Coronary artery (tissue), 2 donors: ENCODE measurements around the gene LTA.

ENCODE experiments used
- DNase-seq: peaks from one replicate; pipeline ENCODE4 v3.0.0-alpha.2; 2017; ENCODE audit warnings: low spot score
- H3K27ac ChIP-seq, 2 donors: fragments of 200-600 bp; sonication (generic); one replicate each; pipeline ENCODE4 v1.5.1; 2016 to 2019
- H3K4me3 ChIP-seq: fragments of 200-600 bp; sonication (generic); 2 replicates; pipeline ENCODE4 v1.5.1; 2016; ENCODE audit warnings: mild to moderate bottlenecking, moderate library complexity
- CTCF ChIP-seq: fragments of 200-600 bp; sonication (generic); IDR thresholded peaks from one replicate; pipeline ENCODE4 v1.5.1; 2019; ENCODE audit warnings: antibody characterized with exemption

LTA gene

GRCh38 chr6:31574106-31575061 lies 2.3 kb downstream of the LTA start:
- TF ChIP-seq CTCF, result no peak
- Histone ChIP-seq H3K27ac (peak overlapping the region in 1 of 2 donors; percentile 22), H3K4me3 (no peak overlapping the region)
- no peak for DNase-seq

- no peak for TF ChIP-seq CTCF
- Histone ChIP-seq H3K4me3 (peak within 1 kb of the TSS; percentile 62), H3K27ac (peak within 1 kb of the TSS in 1 of 2 donors; percentile 50)
- no peak for DNase-seq
Observed at GRCh38 chr6:31575335-31575901, 3.3 kb downstream of the LTA start, which contains the start of gene TNF. Gene TNF, plus strand, starts transcription at chr6:31575565. Its CDS starts 177 bp downstream, at chr6:31575742.

- H3K27ac ChIP-seq, result no peak overlapping the region
- H3K4me3 ChIP-seq, result peak overlapping the region; percentile 62
- DNase-seq, result no peak
- TF ChIP-seq CTCF, result no peak
Observed at GRCh38 chr6:31575952-31576685, 4.0 kb downstream of the LTA start.

GRCh38 chr6:31576897-31577578 lies 4.9 kb downstream of the LTA start:
- Histone ChIP-seq H3K4me3 (no peak overlapping the region), H3K27ac (no peak overlapping the region)
- TF ChIP-seq CTCF, result no peak
- no peak for DNase-seq

GRCh38 chr6:31577579-31577966 lies 5.5 kb downstream of the LTA start:
- DNase-seq, result no peak
- no peak for TF ChIP-seq CTCF
- Histone ChIP-seq H3K4me3 (no peak overlapping the region), H3K27ac (no peak overlapping the region)

GRCh38 chr6:31578184-31579118 lies 6.4 kb downstream of the LTA start:
- Histone ChIP-seq H3K27ac (no peak overlapping the region), H3K4me3 (no peak overlapping the region)
- DNase-seq, result no peak
- TF ChIP-seq CTCF, result no peak
